ENCODE measurements around the gene SLFN11.

DNA sequence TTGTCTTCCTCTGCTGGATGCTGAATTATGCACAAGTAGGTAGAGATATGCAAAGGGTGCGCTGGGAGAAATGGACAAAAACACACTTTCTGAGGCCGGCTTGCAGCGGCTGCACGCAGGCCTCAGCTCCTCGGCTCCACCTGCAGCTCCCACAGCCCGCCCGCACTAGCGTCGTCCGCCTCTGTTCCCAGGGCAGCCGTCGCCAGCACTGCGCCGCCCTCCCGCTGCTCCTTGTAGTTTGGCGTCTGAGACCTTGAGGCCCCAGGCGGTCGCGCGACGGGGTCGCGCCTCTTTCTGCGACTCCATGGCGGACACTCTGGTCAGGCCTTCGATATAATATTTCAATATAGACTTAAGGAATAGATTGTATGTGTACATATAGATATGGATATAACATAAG lies 34.1 kb upstream of the SLFN11 start:
- TF ChIP-seq BHLHE40 (IDR thresholded peaks at IDR 0.05; ENCODE audit: low read depth, low read length) (no peak), POLR2A (IDR thresholded peaks at IDR 0.05; ENCODE audit: low read depth, low read length) (no peak), FOS (IDR thresholded peaks at IDR 0.05; ENCODE audit: low read depth, low read length) (no peak), CHD1 (IDR thresholded peaks at IDR 0.05; ENCODE audit: low read depth, low read length) (no peak), CEBPB (IDR thresholded peaks at IDR 0.05; ENCODE audit: low read depth, low read length) (no peak), SMC3 (IDR thresholded peaks at IDR 0.05; ENCODE audit: low read depth, low read length) (no peak), RAD21 (IDR thresholded peaks at IDR 0.05; ENCODE audit: low read length) (no peak), USF2 (IDR thresholded peaks at IDR 0.05; ENCODE audit: low read depth, low read length) (no peak), RFX5 (IDR thresholded peaks at IDR 0.05; ENCODE audit: low read depth, low read length) (no peak), MXI1 (IDR thresholded peaks at IDR 0.05; ENCODE audit: borderline replicate concordance, low read depth, low read length) (no peak), RCOR1 (IDR thresholded peaks at IDR 0.05; ENCODE audit: insufficient replicate concordance, low read length) (no peak)
- TF ChIP-seq, protein P1, sequence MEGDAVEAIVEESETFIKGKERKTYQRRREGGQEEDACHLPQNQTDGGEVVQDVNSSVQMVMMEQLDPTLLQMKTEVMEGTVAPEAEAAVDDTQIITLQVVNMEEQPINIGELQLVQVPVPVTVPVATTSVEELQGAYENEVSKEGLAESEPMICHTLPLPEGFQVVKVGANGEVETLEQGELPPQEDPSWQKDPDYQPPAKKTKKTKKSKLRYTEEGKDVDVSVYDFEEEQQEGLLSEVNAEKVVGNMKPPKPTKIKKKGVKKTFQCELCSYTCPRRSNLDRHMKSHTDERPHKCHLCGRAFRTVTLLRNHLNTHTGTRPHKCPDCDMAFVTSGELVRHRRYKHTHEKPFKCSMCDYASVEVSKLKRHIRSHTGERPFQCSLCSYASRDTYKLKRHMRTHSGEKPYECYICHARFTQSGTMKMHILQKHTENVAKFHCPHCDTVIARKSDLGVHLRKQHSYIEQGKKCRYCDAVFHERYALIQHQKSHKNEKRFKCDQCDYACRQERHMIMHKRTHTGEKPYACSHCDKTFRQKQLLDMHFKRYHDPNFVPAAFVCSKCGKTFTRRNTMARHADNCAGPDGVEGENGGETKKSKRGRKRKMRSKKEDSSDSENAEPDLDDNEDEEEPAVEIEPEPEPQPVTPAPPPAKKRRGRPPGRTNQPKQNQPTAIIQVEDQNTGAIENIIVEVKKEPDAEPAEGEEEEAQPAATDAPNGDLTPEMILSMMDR (conservative IDR thresholded peaks at IDR 0.05; ENCODE audit: low read depth, low read length): no peak
- TF ChIP-seq, protein P2, sequence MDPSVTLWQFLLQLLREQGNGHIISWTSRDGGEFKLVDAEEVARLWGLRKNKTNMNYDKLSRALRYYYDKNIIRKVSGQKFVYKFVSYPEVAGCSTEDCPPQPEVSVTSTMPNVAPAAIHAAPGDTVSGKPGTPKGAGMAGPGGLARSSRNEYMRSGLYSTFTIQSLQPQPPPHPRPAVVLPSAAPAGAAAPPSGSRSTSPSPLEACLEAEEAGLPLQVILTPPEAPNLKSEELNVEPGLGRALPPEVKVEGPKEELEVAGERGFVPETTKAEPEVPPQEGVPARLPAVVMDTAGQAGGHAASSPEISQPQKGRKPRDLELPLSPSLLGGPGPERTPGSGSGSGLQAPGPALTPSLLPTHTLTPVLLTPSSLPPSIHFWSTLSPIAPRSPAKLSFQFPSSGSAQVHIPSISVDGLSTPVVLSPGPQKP (IDR thresholded peaks at IDR 0.05; ENCODE audit: borderline replicate concordance, low read depth, low read length): no peak

Data from IMR-90 (cell line).